Urinary bladder (tissue), 4 donors: Measurements from ENCODE around the gene SSBP2. TPM values are rescaled to one million over a fixed set of nuclear protein-coding genes. Genes with fewer than 3 reads are reported as not detected.
A peak's percentile ranks its signal among the peaks of the same experiment; 100 is the strongest.

Experiments
- DNase-seq: peaks from one replicate; pipeline ENCODE4 v3.0.0-alpha.2; 2015; ENCODE audit errors: extremely low spot score
- H3K27ac ChIP-seq: one replicate; pipeline ENCODE4 v1.5.1; 2013; ENCODE audit warnings: low read depth, mild to moderate bottlenecking, moderate library complexity
- H3K36me3 ChIP-seq: one replicate; pipeline ENCODE4 v1.6.1; 2013; ENCODE audit warnings: mild to moderate bottlenecking, moderate library complexity; ENCODE audit not compliant: insufficient read depth
- H3K4me1 ChIP-seq: one replicate; pipeline ENCODE4 v1.6.1; 2013; ENCODE audit warnings: mild to moderate bottlenecking, moderate library complexity; ENCODE audit not compliant: insufficient read depth
- H3K4me3 ChIP-seq: one replicate; pipeline ENCODE4 v1.5.1; 2013; ENCODE audit warnings: low read depth, low read length
- WGBS: extraction: QIAGEN DNeasy Blood & Tissue Kit; methylation state at CpG from one replicate; pipeline ENCODE4 v1.1.7; 2013; 5-methylcytosine and 5-hydroxymethylcytosine counted together
- polyA plus RNA-seq: library from polyadenylated mRNA; stranded (reverse); fragments of 200-250 nt; gene quantifications from one replicate; pipeline ENCODE4 v1.2.3, GENCODE V29; 2013
- total RNA-seq: library from RNA; depleted of rRNA; stranded (reverse); fragments of >200 nt; gene quantifications from one replicate; pipeline ENCODE4 v1.2.3, GENCODE V29; 2014
- donor health status: healthy with polysubstance abuse.
- donor health status: healthy.

SSBP2 gene
- total and polyA plus RNA-seq, 2 donors, result 58.6 to 94.8 TPM

- 5% methylated on average over 5 of the region's 5 CpGs for WGBS
- H3K36me3 ChIP-seq, result no peaks in the 10 kb centered on the region
- H3K4me3 ChIP-seq, result peak overlapping the region; percentile 12
- H3K4me1 ChIP-seq, result no peaks in the 10 kb centered on the region
- no peak for DNase-seq
- peak overlapping the region; percentile 64 for H3K27ac ChIP-seq
Observed at GRCh38 chr5:81779125-81779915, 28.4 kb upstream of the SSBP2 start.

- Histone ChIP-seq H3K36me3 (no peaks in the 10 kb centered on the region), H3K27ac (peak overlapping the region; percentile 28), H3K4me1 (no peaks in the 10 kb centered on the region), H3K4me3 (no peak overlapping the region)
- no peak for DNase-seq
- 9% methylated on average over 3 of the region's 3 CpGs for WGBS
Observed at GRCh38 chr5:81778642-81779041, 27.7 kb upstream of the SSBP2 start.

GRCh38 chr5:81776258-81776657 is 25.4 kb upstream of the SSBP2 start:
- Histone ChIP-seq H3K27ac (no peak overlapping the region), H3K36me3 (no peaks in the 10 kb centered on the region), H3K4me1 (no peaks in the 10 kb centered on the region), H3K4me3 (no peak overlapping the region)
- 88% methylated on average over 4 of the region's 4 CpGs for WGBS
- no peak for DNase-seq

GRCh38 chr5:81774374-81774773 is 23.5 kb upstream of the SSBP2 start:
- Histone ChIP-seq H3K4me1 (no peaks in the 10 kb centered on the region), H3K27ac (no peak overlapping the region)
- 92% methylated on average over 2 of the region's 2 CpGs for WGBS

GRCh38 chr5:81773574-81773973 is 22.7 kb upstream of the SSBP2 start:
- no peak overlapping the region for H3K4me3 ChIP-seq
- H3K27ac ChIP-seq, result no peak overlapping the region
- DNase-seq, result no peak
- 76% methylated on average over 7 of the region's 7 CpGs for WGBS
- H3K4me1 ChIP-seq, result no peaks in the 10 kb centered on the region
- no peaks in the 10 kb centered on the region for H3K36me3 ChIP-seq

More at GRCh38 chr5:81774374-81774773, 23.5 kb upstream of the SSBP2 start:
- no peaks in the 10 kb centered on the region for H3K36me3 ChIP-seq
- DNase-seq, result no peak
- H3K4me3 ChIP-seq, result no peak overlapping the region

GRCh38 chr5:81773161-81773560 is 22.3 kb upstream of the SSBP2 start:
- H3K4me3 ChIP-seq, result no peak overlapping the region
- DNase-seq, result no peak
- no peaks in the 10 kb centered on the region for H3K36me3 ChIP-seq
- H3K27ac ChIP-seq, result no peak overlapping the region
- 91% methylated on average over 3 of the region's 3 CpGs for WGBS
- H3K4me1 ChIP-seq, result no peaks in the 10 kb centered on the region

GRCh38 chr5:81772488-81772887 is 21.6 kb upstream of the SSBP2 start:
- Histone ChIP-seq H3K4me1 (no peaks in the 10 kb centered on the region), H3K27ac (no peak overlapping the region)
- WGBS, result 92% methylated on average over 5 of the region's 5 CpGs

GRCh38 chr5:81768935-81769452 is 18.1 kb upstream of the SSBP2 start:
- Histone ChIP-seq H3K4me3 (no peak overlapping the region), H3K27ac (no peak overlapping the region), H3K4me1 (no peaks in the 10 kb centered on the region), H3K36me3 (no peaks in the 10 kb centered on the region)
- no peak for DNase-seq
- 56% methylated on average over 2 of the region's 2 CpGs for WGBS

More at GRCh38 chr5:81772488-81772887, 21.6 kb upstream of the SSBP2 start:
- no peak for DNase-seq
- Histone ChIP-seq H3K4me3 (no peak overlapping the region), H3K36me3 (no peaks in the 10 kb centered on the region)

- H3K27ac ChIP-seq, result no peak overlapping the region
- no peaks in the 10 kb centered on the region for H3K36me3 ChIP-seq
- WGBS, result 62% methylated on average over 2 of the region's 2 CpGs
- H3K4me3 ChIP-seq, result no peak overlapping the region
- no peak for DNase-seq
- no peaks in the 10 kb centered on the region for H3K4me1 ChIP-seq
Observed at GRCh38 chr5:81767938-81768337, 17.0 kb upstream of the SSBP2 start.

GRCh38 chr5:81767097-81767496 is 16.2 kb upstream of the SSBP2 start:
- WGBS, result 86% methylated on average over 8 of the region's 8 CpGs
- no peak overlapping the region for H3K4me3 ChIP-seq
- DNase-seq, result no peak
- H3K4me1 ChIP-seq, result no peaks in the 10 kb centered on the region
- no peaks in the 10 kb centered on the region for H3K36me3 ChIP-seq
- no peak overlapping the region for H3K27ac ChIP-seq

- DNase-seq, result no peak
- H3K4me3 ChIP-seq, result no peak overlapping the region
- 93% methylated on average over 7 of the region's 7 CpGs for WGBS
- H3K36me3 ChIP-seq, result no peaks in the 10 kb centered on the region
- H3K27ac ChIP-seq, result no peak overlapping the region
- H3K4me1 ChIP-seq, result no peaks in the 10 kb centered on the region
Observed at GRCh38 chr5:81766611-81767010, 15.7 kb upstream of the SSBP2 start.

- WGBS, result 93% methylated on average over 4 of the region's 4 CpGs
- DNase-seq, result no peak
- no peaks in the 10 kb centered on the region for H3K36me3 ChIP-seq
- no peak overlapping the region for H3K4me3 ChIP-seq
- H3K27ac ChIP-seq, result no peak overlapping the region
- H3K4me1 ChIP-seq, result no peaks in the 10 kb centered on the region
Observed at GRCh38 chr5:81763294-81763928, 12.5 kb upstream of the SSBP2 start.

GRCh38 chr5:81762853-81763252 is 12.0 kb upstream of the SSBP2 start:
- 95% methylated on average over 4 of the region's 4 CpGs for WGBS
- no peak overlapping the region for H3K27ac ChIP-seq
- no peak overlapping the region for H3K4me3 ChIP-seq
- no peaks in the 10 kb centered on the region for H3K36me3 ChIP-seq
- DNase-seq, result no peak
- H3K4me1 ChIP-seq, result no peaks in the 10 kb centered on the region

- H3K36me3 ChIP-seq, result no peaks in the 10 kb centered on the region
- WGBS, result 89% methylated on average over 3 of the region's 3 CpGs
- H3K27ac ChIP-seq, result no peak overlapping the region
- no peak overlapping the region for H3K4me3 ChIP-seq
- no peaks in the 10 kb centered on the region for H3K4me1 ChIP-seq
- DNase-seq, result no peak
Observed at GRCh38 chr5:81762401-81762800, 11.5 kb upstream of the SSBP2 start.
